ENCODE data around the gene TMEM229B. TPM values are rescaled to one million over a fixed set of nuclear protein-coding genes. Genes with fewer than 3 reads are reported as not detected.
"Not testable (repeated sequence)": the region's sequence is repeated elsewhere in the genome, so short reads cannot be mapped to it uniquely, and the experiment has no call there.

Gene TMEM229B
- total RNA-seq, 1 donor from 2014 or later = 0.26 TPM

DNA sequence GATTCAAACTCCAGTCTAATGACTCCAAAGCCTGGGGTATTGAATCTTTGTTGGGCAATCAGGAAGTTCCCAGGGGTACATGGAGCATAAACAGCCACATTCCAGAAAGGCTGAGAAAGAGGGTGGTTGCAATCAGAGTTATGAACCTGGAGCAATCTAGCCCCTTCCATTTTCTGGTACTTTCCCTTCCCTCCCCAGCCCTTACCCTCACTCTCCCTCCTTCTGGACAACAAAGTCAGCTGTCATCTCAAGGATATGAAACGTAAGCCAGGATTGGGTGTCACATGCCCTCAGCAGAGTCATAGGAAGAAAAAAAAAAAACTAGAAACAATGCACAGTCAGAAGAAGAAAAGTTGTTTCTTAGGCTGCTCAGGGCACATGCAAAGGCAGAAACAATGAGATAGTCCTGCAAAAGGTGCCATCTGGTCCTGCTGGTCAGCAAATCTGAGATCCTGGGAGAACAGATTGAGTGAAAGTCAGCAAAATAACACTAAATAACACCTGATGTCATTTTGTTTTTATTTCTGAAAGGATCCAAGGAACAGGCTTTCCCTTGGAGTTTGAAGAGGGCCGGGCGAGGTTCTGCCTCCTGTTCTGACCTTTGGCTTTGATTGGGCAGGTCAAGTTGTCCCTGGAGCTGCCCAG, 27.1 kb downstream of the TMEM229B start:
- FAIRE-seq (no peak), DNase-seq (ENCODE audit: low read depth) (peak; percentile 78)

GRCh38 chr14:67459336-67459735, 29.2 kb downstream of the TMEM229B start:
- no peak for DNase-seq (ENCODE audit: low read depth)
- no peak for FAIRE-seq

More for the DNA sequence above, 27.1 kb downstream of the TMEM229B start:
- no peaks in the 10 kb centered on the region for H3K27me3 ChIP-seq (ENCODE audit: control insufficient read depth, insufficient read depth, low read length)
- no peaks in the 10 kb centered on the region for H3K36me3 ChIP-seq (ENCODE audit: control insufficient read depth, insufficient read depth, low read length)
- TF ChIP-seq, protein P1, sequence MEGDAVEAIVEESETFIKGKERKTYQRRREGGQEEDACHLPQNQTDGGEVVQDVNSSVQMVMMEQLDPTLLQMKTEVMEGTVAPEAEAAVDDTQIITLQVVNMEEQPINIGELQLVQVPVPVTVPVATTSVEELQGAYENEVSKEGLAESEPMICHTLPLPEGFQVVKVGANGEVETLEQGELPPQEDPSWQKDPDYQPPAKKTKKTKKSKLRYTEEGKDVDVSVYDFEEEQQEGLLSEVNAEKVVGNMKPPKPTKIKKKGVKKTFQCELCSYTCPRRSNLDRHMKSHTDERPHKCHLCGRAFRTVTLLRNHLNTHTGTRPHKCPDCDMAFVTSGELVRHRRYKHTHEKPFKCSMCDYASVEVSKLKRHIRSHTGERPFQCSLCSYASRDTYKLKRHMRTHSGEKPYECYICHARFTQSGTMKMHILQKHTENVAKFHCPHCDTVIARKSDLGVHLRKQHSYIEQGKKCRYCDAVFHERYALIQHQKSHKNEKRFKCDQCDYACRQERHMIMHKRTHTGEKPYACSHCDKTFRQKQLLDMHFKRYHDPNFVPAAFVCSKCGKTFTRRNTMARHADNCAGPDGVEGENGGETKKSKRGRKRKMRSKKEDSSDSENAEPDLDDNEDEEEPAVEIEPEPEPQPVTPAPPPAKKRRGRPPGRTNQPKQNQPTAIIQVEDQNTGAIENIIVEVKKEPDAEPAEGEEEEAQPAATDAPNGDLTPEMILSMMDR (IDR thresholded peaks at IDR 0.05; ENCODE audit: insufficient read depth, low read length, severe bottlenecking) = no peak
- H3K4me3 ChIP-seq (ENCODE audit: low read depth, low read length) = no peak overlapping the region

DNA sequence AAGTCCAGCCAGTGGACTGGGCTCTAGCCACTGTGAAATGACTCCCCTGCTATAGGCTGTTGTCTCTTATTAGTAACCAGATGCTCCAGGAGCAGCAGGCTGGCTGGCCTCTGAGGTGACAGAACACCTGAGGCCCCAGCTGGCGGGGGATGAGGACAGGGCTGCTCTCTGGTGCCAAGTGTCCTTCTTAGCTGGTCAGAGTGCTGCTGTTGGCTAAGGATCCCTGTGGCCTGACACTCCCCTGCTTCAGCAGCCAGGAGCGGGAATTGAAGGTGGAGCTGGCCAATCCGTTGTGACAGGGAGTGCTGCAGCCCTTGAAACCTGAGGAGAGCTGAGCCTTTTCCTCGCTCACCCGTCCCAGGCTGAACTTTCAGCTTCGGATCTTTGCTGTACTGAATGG, 30.7 kb downstream of the TMEM229B start:
- DNase-seq (ENCODE audit: low read depth) (no peak), FAIRE-seq (no peak)
- Histone ChIP-seq H3K36me3 (ENCODE audit: control insufficient read depth, insufficient read depth, low read length) (no peaks in the 10 kb centered on the region), H3K27me3 (ENCODE audit: control insufficient read depth, insufficient read depth, low read length) (no peaks in the 10 kb centered on the region), H3K4me3 (ENCODE audit: low read depth, low read length) (no peak overlapping the region)
- TF ChIP-seq, protein P1 (IDR thresholded peaks at IDR 0.05; ENCODE audit: insufficient read depth, low read length, severe bottlenecking) = no peak

More at GRCh38 chr14:67459336-67459735, 29.2 kb downstream of the TMEM229B start:
- TF ChIP-seq, protein P1 (IDR thresholded peaks at IDR 0.05; ENCODE audit: insufficient read depth, low read length, severe bottlenecking) = no peak
- H3K36me3 ChIP-seq (ENCODE audit: control insufficient read depth, insufficient read depth, low read length) = no peaks in the 10 kb centered on the region
- H3K4me3 ChIP-seq (ENCODE audit: low read depth, low read length) = no peak overlapping the region
- no peaks in the 10 kb centered on the region for H3K27me3 ChIP-seq (ENCODE audit: control insufficient read depth, insufficient read depth, low read length)

- no peaks in the 10 kb centered on the region for H3K36me3 ChIP-seq (ENCODE audit: control insufficient read depth, insufficient read depth, low read length)
- H3K4me3 ChIP-seq (ENCODE audit: low read depth, low read length) = no peak overlapping the region
- no peaks in the 10 kb centered on the region for H3K27me3 ChIP-seq (ENCODE audit: control insufficient read depth, insufficient read depth, low read length)
- FAIRE-seq = no peak
- no peak for DNase-seq (ENCODE audit: low read depth)
- TF ChIP-seq, protein P1 (IDR thresholded peaks at IDR 0.05; ENCODE audit: insufficient read depth, low read length, severe bottlenecking) = no peak
Measured at GRCh38 chr14:67456732-67457131, 31.8 kb downstream of the TMEM229B start.

- no peak for FAIRE-seq
- TF ChIP-seq, protein P1 (IDR thresholded peaks at IDR 0.05; ENCODE audit: insufficient read depth, low read length, severe bottlenecking) = no peak
- no peaks in the 10 kb centered on the region for H3K36me3 ChIP-seq (ENCODE audit: control insufficient read depth, insufficient read depth, low read length)
- DNase-seq (ENCODE audit: low read depth) = no peak
- H3K4me3 ChIP-seq (ENCODE audit: low read depth, low read length) = no peak overlapping the region
- H3K27me3 ChIP-seq (ENCODE audit: control insufficient read depth, insufficient read depth, low read length) = no peaks in the 10 kb centered on the region
Measured at GRCh38 chr14:67453575-67454300, 34.8 kb downstream of the TMEM229B start.

- not testable (repeated sequence) for H3K36me3 ChIP-seq (ENCODE audit: control insufficient read depth, insufficient read depth, low read length); FAIRE-seq; H3K4me3 ChIP-seq (ENCODE audit: low read depth, low read length); H3K27me3 ChIP-seq (ENCODE audit: control insufficient read depth, insufficient read depth, low read length)
- DNase-seq (ENCODE audit: low read depth) = peak; percentile 15
Measured at GRCh38 chr14:67451667-67452066, 36.9 kb downstream of the TMEM229B start.
